Ishikawa (cell line): ENCODE measurements around the gene SNRNP200.

ENCODE experiments used
- CEBPB ChIP-seq: IDR thresholded peaks from 2 replicates; pipeline ENCODE4 v1.6.1; 2012
- CREB1 ChIP-seq: IDR thresholded peaks from 2 replicates; pipeline ENCODE4 v1.6.1; 2012; ENCODE audit warnings: low read depth
- EGR1 ChIP-seq: IDR thresholded peaks from 2 replicates; pipeline ENCODE4 v1.6.1; 2012
- EP300 ChIP-seq: IDR thresholded peaks from 2 replicates; pipeline ENCODE4 v1.6.1; 2012; ENCODE audit warnings: borderline replicate concordance
- FOXM1 ChIP-seq: IDR thresholded peaks from 2 replicates; pipeline ENCODE4 v1.6.1; 2012; ENCODE audit warnings: low read depth, borderline replicate concordance
- MAX ChIP-seq: IDR thresholded peaks from 2 replicates; pipeline ENCODE4 v1.6.1; 2012
- NFIC ChIP-seq: IDR thresholded peaks from 2 replicates; pipeline ENCODE4 v1.6.1; 2012
- RAD21 ChIP-seq: IDR thresholded peaks from 2 replicates; pipeline ENCODE4 v1.6.1; 2012; ENCODE audit warnings: low read depth
- REST ChIP-seq: IDR thresholded peaks from 2 replicates; pipeline ENCODE4 v1.6.1; 2012; ENCODE audit warnings: low read depth, mild to moderate bottlenecking
- TAF1 ChIP-seq: IDR thresholded peaks from 2 replicates; pipeline ENCODE4 v1.6.1; 2012; ENCODE audit warnings: low read depth, mild to moderate bottlenecking
- TCF12 ChIP-seq: IDR thresholded peaks from 2 replicates; pipeline ENCODE4 v1.6.1; 2012; ENCODE audit warnings: low read depth
- TEAD4 ChIP-seq: IDR thresholded peaks from 2 replicates; pipeline ENCODE4 v1.6.1; 2012
- USF1 ChIP-seq: IDR thresholded peaks from 2 replicates; pipeline ENCODE4 v1.6.1; 2012
- YY1 ChIP-seq: IDR thresholded peaks from 2 replicates; pipeline ENCODE4 v1.6.1; 2012; ENCODE audit warnings: low read depth
- ZBTB7A ChIP-seq: IDR thresholded peaks from 2 replicates; pipeline ENCODE4 v1.6.1; 2012; ENCODE audit warnings: low read depth

Gene SNRNP200

GRCh38 chr2:96259497-96259921, 45.8 kb downstream of the SNRNP200 start:
- TF ChIP-seq REST, result no peak
- peak; percentile 77 for TF ChIP-seq USF1

GRCh38 chr2:96258166-96259022, 47.0 kb downstream of the SNRNP200 start:
- TF ChIP-seq USF1 (no peak), EP300 (no peak), CEBPB (no peak), RAD21 (no peak), MAX (no peak), REST (no peak), CREB1 (no peak), YY1 (no peak)

GRCh38 chr2:96256611-96257113, 48.7 kb downstream of the SNRNP200 start:
- TF ChIP-seq ZBTB7A (no peak), MAX (no peak), RAD21 (no peak), CREB1 (no peak), TCF12 (no peak), FOXM1 (no peak), EP300 (no peak), TAF1 (no peak), REST (no peak), NFIC (no peak), TEAD4 (no peak), USF1 (no peak), EGR1 (no peak), CEBPB (no peak), YY1 (no peak)

GRCh38 chr2:96254571-96254970, 50.8 kb downstream of the SNRNP200 start:
- TF ChIP-seq TAF1 (no peak), CEBPB (no peak), TEAD4 (no peak), ZBTB7A (no peak), NFIC (no peak), CREB1 (no peak), RAD21 (no peak), EGR1 (no peak), MAX (no peak), USF1 (no peak), FOXM1 (no peak), YY1 (no peak), REST (no peak), TCF12 (no peak), EP300 (no peak)
